Lower lobe of right lung (tissue), 2 donors: ENCODE measurements around the gene TOMM34. TPM values are rescaled to one million over a fixed set of nuclear protein-coding genes. Genes with fewer than 3 reads are reported as not detected.

Source experiments
- ATAC-seq, 2 donors: fragments of 200-7000 bp; cut with Tn5 transposase; one replicate each; pipeline ENCODE4 v1.9.1; 2020 to 2022; ENCODE audit warnings: mild to moderate bottlenecking in 2 of 2, moderate library complexity in 2 of 2
- DNase-seq: peaks from one replicate; pipeline ENCODE4 v3.0.0-alpha.2; 2020
- H3K27ac ChIP-seq: fragments of 200-600 bp; one replicate; pipeline ENCODE4 v1.8.0; 2022
- H3K27me3 ChIP-seq: fragments of 200-600 bp; one replicate; pipeline ENCODE4 v1.8.0; 2022; ENCODE audit warnings: low read depth
- H3K36me3 ChIP-seq: fragments of 200-600 bp; one replicate; pipeline ENCODE4 v1.8.0; 2022; ENCODE audit warnings: mild to moderate bottlenecking
- H3K4me1 ChIP-seq: fragments of 200-600 bp; one replicate; pipeline ENCODE4 v1.8.0; 2022
- H3K4me3 ChIP-seq: fragments of 200-600 bp; one replicate; pipeline ENCODE4 v1.8.0; 2022; ENCODE audit warnings: mild to moderate bottlenecking
- H3K9me3 ChIP-seq: fragments of 200-600 bp; one replicate; pipeline ENCODE4 v1.8.0; 2022
- intact Hi-C: fragments of 100-400 bp; cut with DNase I; formaldehyde crosslinking; loops from one replicate; pipeline ENCODE4 v1.11.0; 2022
- total RNA-seq: library from RNA; stranded (reverse); fragmentation: NEBNext Ultra II Directional; extraction: Animal tissue kit (Norgen Biotek cat#: 25700); gene quantifications from one replicate; pipeline ENCODE4 v1.2.1, GENCODE V29; 2021
- TF ChIP-seq, protein P1 (sequence below): fragments of 200-600 bp; IDR thresholded peaks from one replicate; pipeline ENCODE4 v1.8.0; 2022; ENCODE audit warnings: antibody characterized with exemption, mild to moderate bottlenecking
- donor health status: DM: no; HTN: yes; CAD: no; lungs with severe emphysema.

TOMM34 gene
- total RNA-seq, 1 donor from 2014 or later, result 12.8 TPM

DNA sequence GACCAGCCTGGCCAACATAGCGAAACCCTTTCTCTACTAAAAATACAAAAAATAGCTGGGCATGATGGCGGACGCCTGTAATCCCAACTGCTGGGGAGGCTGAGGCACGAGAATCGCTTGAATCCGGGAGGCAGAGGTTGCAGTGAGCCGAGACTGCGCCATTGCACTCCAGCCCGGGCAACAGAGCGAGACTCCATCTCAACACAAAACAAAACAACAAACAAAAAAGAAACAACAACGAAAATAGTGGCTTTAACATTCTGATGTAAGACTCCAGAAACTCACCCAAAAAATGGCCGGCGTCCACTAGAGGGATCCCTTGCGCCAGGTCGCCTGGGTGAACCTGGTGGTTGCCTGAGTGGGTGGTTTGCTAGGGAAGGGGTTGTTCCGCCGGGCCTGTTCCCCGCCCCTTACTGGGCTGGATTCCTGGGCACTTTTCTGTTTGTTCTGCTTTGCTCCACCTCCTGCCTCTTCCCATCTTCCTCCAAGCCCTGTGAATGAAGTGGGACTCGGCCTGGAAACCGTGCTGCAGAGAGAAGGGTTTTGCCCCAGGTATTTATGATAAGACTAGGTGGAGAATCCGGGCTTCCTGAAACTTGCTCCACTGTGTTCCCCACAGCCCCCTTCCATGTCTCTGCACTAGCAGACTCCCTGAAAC lies 48.8 kb downstream of the TOMM34 start:
- DNase-seq (peak; percentile 86), ATAC-seq (peak; percentile 83 to 89)
- Histone ChIP-seq H3K27me3 (no peaks in the 10 kb centered on the region), H3K27ac (no peak overlapping the region), H3K4me1 (peaks cover 23% of the 10 kb centered on the region), H3K36me3 (peaks cover 34% of the 10 kb centered on the region), H3K4me3 (peak overlapping the region; percentile 74), H3K9me3 (no peaks in the 10 kb centered on the region)
- intact Hi-C loops, result no loop called here
- TF ChIP-seq, protein P1, sequence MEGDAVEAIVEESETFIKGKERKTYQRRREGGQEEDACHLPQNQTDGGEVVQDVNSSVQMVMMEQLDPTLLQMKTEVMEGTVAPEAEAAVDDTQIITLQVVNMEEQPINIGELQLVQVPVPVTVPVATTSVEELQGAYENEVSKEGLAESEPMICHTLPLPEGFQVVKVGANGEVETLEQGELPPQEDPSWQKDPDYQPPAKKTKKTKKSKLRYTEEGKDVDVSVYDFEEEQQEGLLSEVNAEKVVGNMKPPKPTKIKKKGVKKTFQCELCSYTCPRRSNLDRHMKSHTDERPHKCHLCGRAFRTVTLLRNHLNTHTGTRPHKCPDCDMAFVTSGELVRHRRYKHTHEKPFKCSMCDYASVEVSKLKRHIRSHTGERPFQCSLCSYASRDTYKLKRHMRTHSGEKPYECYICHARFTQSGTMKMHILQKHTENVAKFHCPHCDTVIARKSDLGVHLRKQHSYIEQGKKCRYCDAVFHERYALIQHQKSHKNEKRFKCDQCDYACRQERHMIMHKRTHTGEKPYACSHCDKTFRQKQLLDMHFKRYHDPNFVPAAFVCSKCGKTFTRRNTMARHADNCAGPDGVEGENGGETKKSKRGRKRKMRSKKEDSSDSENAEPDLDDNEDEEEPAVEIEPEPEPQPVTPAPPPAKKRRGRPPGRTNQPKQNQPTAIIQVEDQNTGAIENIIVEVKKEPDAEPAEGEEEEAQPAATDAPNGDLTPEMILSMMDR, result peak; percentile 46

DNA sequence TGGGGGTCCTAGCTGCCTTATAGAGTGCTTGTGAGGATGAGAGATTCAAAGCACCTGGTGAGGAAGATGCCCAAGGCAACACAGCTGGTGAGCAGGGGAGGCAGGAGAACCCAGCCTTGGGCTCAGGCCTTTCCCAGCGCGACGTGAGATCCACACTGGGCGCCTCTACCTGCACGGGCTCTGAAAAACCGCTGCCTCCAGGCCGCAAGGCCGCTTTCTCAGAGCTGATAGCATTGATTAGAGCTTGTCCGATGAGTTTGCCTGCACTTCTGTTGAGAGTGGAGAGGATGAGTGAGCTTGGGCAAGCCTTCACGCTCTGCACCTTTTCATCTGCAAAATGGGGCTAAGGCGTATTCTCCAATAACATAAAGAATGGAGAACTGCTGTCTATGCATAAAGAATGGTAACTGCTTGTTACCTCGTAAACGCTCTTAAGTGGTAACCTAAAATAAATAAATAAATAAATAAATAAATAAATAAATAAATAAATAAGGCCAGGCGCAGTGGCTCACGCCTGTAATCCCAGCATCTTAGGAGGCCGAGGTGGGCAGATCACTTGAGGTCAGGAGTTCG lies 49.4 kb downstream of the TOMM34 start:
- Histone ChIP-seq H3K4me1 (peaks cover 23% of the 10 kb centered on the region), H3K27me3 (no peaks in the 10 kb centered on the region), H3K4me3 (peak overlapping the region; percentile 74), H3K27ac (no peak overlapping the region), H3K36me3 (peaks cover 38% of the 10 kb centered on the region), H3K9me3 (no peaks in the 10 kb centered on the region)
- intact Hi-C loops, result no loop called here
- DNase-seq (no peak), ATAC-seq (peak in 1 of 2 donors; percentile 9)
- TF ChIP-seq, protein P1, result no peak

DNA sequence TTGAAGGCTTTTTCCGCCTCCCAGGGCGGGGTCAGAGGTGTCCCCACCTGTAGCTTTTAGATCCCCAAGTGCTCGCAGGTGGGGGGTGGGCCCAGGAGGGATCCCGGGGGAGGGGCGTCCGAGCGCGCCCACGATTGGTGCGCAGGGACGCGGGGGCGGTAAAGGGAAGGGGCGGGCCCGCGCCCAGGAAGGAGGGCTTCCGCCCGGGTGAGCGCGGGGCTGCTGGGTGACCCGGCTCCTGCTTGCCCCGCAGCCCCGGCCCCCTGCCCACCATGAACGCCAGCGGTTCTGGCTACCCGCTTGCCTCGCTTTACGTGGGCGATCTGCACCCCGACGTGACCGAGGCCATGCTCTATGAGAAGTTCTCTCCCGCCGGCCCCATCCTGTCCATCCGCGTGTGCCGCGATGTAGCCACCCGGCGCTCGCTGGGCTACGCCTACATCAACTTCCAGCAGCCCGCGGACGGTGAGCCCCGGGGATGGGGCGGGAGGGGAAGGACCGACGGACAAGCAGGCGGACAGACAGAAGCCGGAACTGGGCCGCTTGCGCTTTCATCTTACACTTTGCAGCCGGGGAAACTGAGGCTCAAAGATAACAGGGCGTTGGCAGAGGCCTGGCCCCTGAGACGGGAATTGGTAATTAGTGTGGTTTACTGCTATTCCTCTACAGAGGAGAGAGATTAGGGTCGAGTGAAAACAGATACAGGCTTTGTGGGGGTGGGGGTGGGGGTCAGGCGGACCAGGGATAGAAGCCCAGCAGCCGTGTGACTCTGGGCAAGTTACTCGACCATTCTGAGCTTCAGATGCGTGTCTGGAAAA lies 50.1 kb downstream of the TOMM34 start, which contains the start of gene PABPC1L:
Gene PABPC1L, plus strand, starts transcription at position 189 of the 818 bp plus-strand sequence. Its CDS starts 84 bp downstream, at position 273.
- Histone ChIP-seq H3K36me3 (peaks cover 45% of the 10 kb centered on the region), H3K4me1 (peaks cover 23% of the 10 kb centered on the region), H3K27me3 (no peaks in the 10 kb centered on the region), H3K27ac (no peak within 1 kb of the TSS), H3K4me3 (peak within 1 kb of the TSS; percentile 74), H3K9me3 (no peaks in the 10 kb centered on the region)
- ATAC-seq (peak; percentile 95), DNase-seq (peak; percentile 89)
- intact Hi-C loops, result no loop called here
- TF ChIP-seq, protein P1, result no peak

DNA sequence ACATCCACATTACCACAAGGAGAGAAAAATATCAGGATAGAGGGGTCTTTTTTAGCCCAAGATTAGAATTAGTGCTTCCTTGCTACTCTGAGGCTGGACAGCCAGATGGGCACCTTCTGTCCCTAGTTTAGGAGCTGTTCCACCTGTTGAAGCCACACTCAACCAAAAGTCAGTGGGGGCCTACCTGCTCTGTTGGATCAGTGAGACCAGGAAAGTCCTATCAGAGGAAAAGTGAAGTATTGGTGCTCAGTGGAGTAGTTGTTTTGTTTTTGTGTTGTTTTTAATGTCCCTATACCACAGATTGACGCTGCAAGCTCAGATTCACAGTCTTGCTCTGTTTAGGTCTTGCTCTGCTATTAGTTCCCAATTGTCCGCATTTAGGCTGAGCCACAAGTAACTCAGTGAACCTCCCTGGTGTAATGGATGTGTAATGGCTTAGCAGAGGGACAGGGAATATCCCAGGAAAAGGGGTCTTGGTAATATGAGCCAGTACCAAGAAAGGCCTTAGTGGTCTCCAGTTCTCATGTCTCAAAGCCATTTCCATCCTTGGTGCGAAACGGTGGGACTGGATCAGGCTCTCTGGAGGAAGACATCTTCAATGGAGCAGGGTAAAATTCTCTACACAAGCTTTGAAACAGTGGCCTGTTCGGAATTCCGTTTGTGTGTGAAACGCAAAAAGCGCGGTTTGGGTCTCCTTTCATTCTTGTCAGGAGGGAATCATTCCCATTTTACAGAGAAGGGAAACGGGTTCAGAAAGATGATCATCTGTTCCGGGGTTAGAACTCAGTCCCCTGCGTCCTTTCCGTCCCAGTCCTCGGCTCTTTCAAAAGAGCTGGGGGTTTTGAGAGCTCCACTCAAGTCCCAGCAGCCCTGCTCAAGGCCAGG lies 51.0 kb downstream of the TOMM34 start:
- intact Hi-C loops, result no loop called here
- Histone ChIP-seq H3K36me3 (peaks cover 54% of the 10 kb centered on the region), H3K27ac (no peak overlapping the region), H3K27me3 (no peaks in the 10 kb centered on the region), H3K9me3 (no peaks in the 10 kb centered on the region), H3K4me1 (peaks cover 23% of the 10 kb centered on the region), H3K4me3 (peak overlapping the region; percentile 74)
- no peak for ATAC-seq
- DNase-seq, result no peak
- TF ChIP-seq, protein P1, result no peak

DNA sequence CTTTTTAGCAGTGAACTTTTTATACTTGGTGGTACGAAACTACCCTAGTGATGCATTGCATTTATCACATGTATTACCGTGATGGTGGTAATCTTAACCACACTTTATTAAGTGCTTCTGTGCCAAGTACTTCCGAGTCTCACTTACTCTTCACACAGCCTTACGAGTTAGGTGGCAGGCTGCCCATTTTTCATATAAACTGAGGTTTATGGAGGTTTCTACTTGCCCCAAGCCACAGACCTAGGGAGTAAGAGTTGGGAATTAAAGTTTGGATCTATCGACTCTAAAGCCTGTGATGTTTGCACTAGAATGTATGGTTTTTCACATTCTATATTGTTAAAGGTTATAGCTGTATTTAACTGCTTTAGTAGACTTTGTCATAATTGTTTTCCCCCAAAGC lies 55.8 kb downstream of the TOMM34 start:
- no peak overlapping the region for H3K27ac ChIP-seq
- H3K36me3 ChIP-seq, result peaks cover 79% of the 10 kb centered on the region
- peaks cover 17% of the 10 kb centered on the region for H3K4me1 ChIP-seq
- H3K4me3 ChIP-seq, result no peak overlapping the region
- H3K9me3 ChIP-seq, result no peaks in the 10 kb centered on the region
- intact Hi-C loops, result no loop called here
- TF ChIP-seq, protein P1, result no peak
- ATAC-seq, result no peak
- no peak for DNase-seq
- no peaks in the 10 kb centered on the region for H3K27me3 ChIP-seq
